Tibial artery (tissue), 4 donors: ENCODE results near the gene PCK1.

ENCODE experiments used
- DNase-seq, 2 donors: peaks; one replicate each; pipeline ENCODE4 v3.0.0-alpha.2; 2019
- H3K27ac ChIP-seq, 2 donors: fragments of 200-600 bp; sonication (generic) in 1 of 2; 1 replicate in 1 of 2; 2 replicates in 1 of 2; pipeline ENCODE4 v1.5.1; 2018 to 2019; ENCODE audit warnings: mild to moderate bottlenecking in 1 of 2
- H3K27me3 ChIP-seq, 2 donors: fragments of 200-600 bp; sonication (generic) in 1 of 2; one replicate each; pipeline versions ENCODE4 v1.5.1 to v1.6.0; 2016 to 2019
- H3K36me3 ChIP-seq, 3 donors: fragments of 200-600 bp; sonication (generic) in 2 of 3; one replicate each; pipeline ENCODE4 v1.5.1; 2016 to 2019; ENCODE audit warnings: mild to moderate bottlenecking in 2 of 3
- H3K4me1 ChIP-seq, 4 donors: fragments of 200-600 bp; sonication (generic) in 2 of 4; 1 replicate in 3 of 4; 2 replicates in 1 of 4; pipeline ENCODE4 v1.5.1; 2016 to 2019
- H3K4me3 ChIP-seq, 2 donors: fragments of 200-600 bp; sonication (generic) in 1 of 2; 1 replicate in 1 of 2; 2 replicates in 1 of 2; pipeline ENCODE4 v1.5.1; 2018 to 2019; ENCODE audit warnings: mild to moderate bottlenecking in 2 of 2
- H3K9me3 ChIP-seq, 3 donors: fragments of 200-600 bp; sonication (generic) in 1 of 3; one replicate each; pipeline ENCODE4 v1.5.1; 2016 to 2019
- CTCF ChIP-seq, 2 experiments: fragments of 200-600 bp in 1 of 2; fragments of 450-650 bp in 1 of 2; IDR thresholded peaks; one replicate each; pipeline ENCODE4 v1.5.1; 2017 to 2019; ENCODE audit warnings: antibody characterized with exemption in 2 of 2, mild to moderate bottlenecking in 1 of 2, moderate library complexity in 1 of 2
- intact Hi-C: fragments of 100-400 bp; cut with DNase I; formaldehyde crosslinking; loops from one replicate; pipeline ENCODE4 v1.15.0; 2023; ENCODE audit warnings: low total_unique reads

The PCK1 gene

DNA sequence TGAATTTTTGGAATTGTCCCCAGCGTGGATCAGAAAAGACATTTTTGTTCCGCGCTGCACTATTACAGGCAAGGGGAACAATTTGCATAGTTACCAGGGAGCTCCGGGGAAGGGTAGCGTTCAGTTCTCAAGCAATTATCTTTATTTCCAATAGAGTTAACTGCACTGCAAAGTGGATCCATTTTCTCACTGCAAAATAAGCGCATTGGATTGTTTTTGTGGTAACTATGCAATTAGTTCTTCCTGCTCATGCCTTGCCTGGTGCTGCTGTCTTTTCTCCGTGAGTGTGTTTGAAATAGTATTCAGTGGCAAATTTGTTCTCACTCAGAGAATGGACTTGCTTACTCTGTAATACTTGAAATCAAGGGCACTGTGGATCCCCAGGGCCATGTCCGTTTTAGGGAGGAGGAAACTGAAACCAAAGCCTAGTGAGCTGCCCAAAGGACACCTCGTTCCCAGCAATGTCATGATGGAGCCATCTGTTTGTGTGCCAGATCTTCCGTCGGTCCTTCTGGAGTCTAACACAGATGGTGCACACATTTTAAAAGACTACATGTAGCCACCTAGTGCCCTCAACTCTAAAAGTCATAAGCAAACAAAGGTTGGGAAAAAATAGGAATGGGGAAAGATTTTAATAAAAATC, 7.4 kb upstream of the PCK1 start:
- no peak overlapping the region for H3K4me3 ChIP-seq
- TF ChIP-seq CTCF (IDR thresholded peaks at IDR 0.05) = no peak
- intact Hi-C loops = no loop called here
- H3K36me3 ChIP-seq = no peaks in the 10 kb centered on the region
- no peak overlapping the region for H3K27ac ChIP-seq
- H3K9me3 ChIP-seq = no peaks in the 10 kb centered on the region
- H3K4me1 ChIP-seq = no peaks in the 10 kb centered on the region
- H3K27me3 ChIP-seq = peaks cover 0 to 43% of the 10 kb centered on the region in 2 donors
- DNase-seq = no peak

DNA sequence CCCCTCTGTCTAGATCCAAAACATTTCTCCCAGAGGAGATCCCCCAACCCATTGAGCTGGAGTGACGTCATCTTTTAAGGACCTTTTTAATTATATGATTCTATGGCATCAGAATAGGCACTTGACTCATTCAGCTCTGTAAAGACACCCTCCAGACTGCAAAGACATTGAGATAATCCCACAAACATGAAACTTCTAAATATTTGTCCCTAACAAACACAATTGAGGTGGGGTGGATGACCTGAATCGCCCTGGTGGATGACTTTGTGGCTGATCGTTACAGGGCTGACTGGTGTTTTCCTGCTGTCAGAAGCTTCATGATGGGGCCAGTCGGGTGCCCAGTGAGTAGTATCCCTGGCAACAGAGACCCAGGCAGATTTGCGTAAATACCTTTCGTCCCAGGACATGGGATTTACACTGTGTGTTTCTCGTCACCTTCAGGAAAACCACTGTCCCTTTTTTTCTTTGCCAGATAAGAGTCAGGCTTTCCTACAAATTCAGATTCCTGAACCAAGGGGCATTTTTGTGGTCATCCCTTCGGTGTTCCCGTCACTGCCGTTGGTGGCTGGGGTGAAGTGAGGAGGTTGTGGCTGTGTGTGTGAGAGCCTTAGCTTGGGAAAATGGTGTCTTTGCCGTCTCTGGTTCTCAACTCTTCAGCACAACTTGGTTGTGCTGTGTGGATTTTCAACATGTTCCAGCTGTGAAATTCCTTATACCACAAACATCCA, 5.3 kb upstream of the PCK1 start:
- TF ChIP-seq CTCF (IDR thresholded peaks at IDR 0.05) = no peak
- Histone ChIP-seq H3K27ac (no peak overlapping the region), H3K4me1 (no peaks in the 10 kb centered on the region), H3K4me3 (no peak overlapping the region), H3K27me3 (peaks cover 0 to 47% of the 10 kb centered on the region in 2 donors), H3K36me3 (no peaks in the 10 kb centered on the region), H3K9me3 (no peaks in the 10 kb centered on the region)
- intact Hi-C loops = no loop called here
- DNase-seq = no peak

- no peaks in the 10 kb centered on the region for H3K9me3 ChIP-seq
- H3K27me3 ChIP-seq = peaks cover 0 to 34% of the 10 kb centered on the region in 2 donors
- peaks cover 0 to 6% (median 0%) of the 10 kb centered on the region in 4 donors for H3K4me1 ChIP-seq
- no peak for TF ChIP-seq CTCF (IDR thresholded peaks at IDR 0.05)
- DNase-seq = no peak
- intact Hi-C loops = no loop called here
- H3K36me3 ChIP-seq = no peaks in the 10 kb centered on the region
- no peak overlapping the region for H3K4me3 ChIP-seq
- H3K27ac ChIP-seq = no peak overlapping the region
These were observed 4.0 kb upstream of the PCK1 start for GRCh38 chr20:57556980-57557274.

- intact Hi-C loops = no loop called here
- peaks cover 0 to 6% (median 0%) of the 10 kb centered on the region in 4 donors for H3K4me1 ChIP-seq
- TF ChIP-seq CTCF (IDR thresholded peaks at IDR 0.05) = no peak
- no peaks in the 10 kb centered on the region for H3K9me3 ChIP-seq
- no peak for DNase-seq
- no peak overlapping the region for H3K4me3 ChIP-seq
- H3K27ac ChIP-seq = no peak overlapping the region
- peaks cover 0 to 31% of the 10 kb centered on the region in 2 donors for H3K27me3 ChIP-seq
- H3K36me3 ChIP-seq = no peaks in the 10 kb centered on the region
These were observed 2.8 kb upstream of the PCK1 start for GRCh38 chr20:57557926-57558613.

DNA sequence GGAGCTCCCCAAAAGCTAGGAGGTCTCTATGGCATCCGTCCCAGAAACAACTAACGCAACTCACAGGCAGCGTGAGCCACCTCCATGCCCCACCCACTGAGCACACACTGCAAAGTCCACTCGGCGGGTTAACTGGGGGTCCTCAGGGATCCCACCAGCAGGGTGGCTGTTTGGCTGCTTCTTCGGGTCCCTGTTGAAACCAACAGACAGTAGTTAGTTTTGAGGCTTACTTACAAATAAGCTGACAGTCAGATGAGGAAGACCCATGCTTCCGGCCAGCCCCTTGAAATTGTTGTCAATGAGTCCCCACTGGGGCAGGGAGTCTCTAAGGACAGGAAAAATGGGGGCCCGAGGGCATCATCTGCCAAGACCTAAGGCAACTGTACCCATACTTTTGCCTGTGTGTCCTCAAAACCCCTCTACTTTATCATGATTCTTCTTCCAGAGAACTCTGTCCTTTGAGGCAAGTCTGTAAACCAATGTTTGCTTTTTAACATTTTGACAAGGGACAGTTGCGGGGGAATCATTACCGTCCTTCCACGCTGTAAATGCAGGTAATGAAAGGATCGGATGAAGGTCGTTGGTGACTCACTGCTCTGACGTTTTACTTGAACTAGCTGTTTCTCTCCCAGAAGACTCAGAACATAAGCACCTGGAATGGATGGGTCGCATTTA, 2.2 kb upstream of the PCK1 start:
- intact Hi-C loops = no loop called here
- Histone ChIP-seq H3K27me3 (peaks cover 0 to 31% of the 10 kb centered on the region in 2 donors), H3K27ac (no peak overlapping the region), H3K36me3 (no peaks in the 10 kb centered on the region), H3K9me3 (no peaks in the 10 kb centered on the region), H3K4me3 (no peak overlapping the region), H3K4me1 (peaks cover 0 to 6% (median 0%) of the 10 kb centered on the region in 4 donors)
- TF ChIP-seq CTCF (IDR thresholded peaks at IDR 0.05) = no peak
- no peak for DNase-seq
